Liver (tissue), 3 donors: ENCODE results near the gene BATF3.

ENCODE experiments used
- ATF3 ChIP-seq: IDR thresholded peaks from 2 replicates; pipeline ENCODE4 v1.6.1; 2016; ENCODE audit warnings: antibody characterized with exemption
- CTCF ChIP-seq: fragments of 150-350 bp; IDR thresholded peaks from 2 replicates; pipeline ENCODE4 v1.5.1; 2017; ENCODE audit warnings: improper control_type of control experiment, low read depth, low read length; ENCODE audit not compliant: missing input control
- GABPA ChIP-seq, 2 donors: IDR thresholded peaks in 1 of 2; conservative IDR thresholded peaks in 1 of 2; 2 replicates each; pipeline ENCODE4 v1.6.1; 2016; ENCODE audit warnings: antibody characterized with exemption in 2 of 2, mild to moderate bottlenecking in 1 of 2, moderate library complexity in 1 of 2
- RAD21 ChIP-seq, 2 donors: IDR thresholded peaks; 2 replicates each; pipeline ENCODE4 v1.6.1; 2016; ENCODE audit warnings: antibody characterized with exemption in 2 of 2, mild to moderate bottlenecking in 2 of 2
- REST ChIP-seq: IDR thresholded peaks from 2 replicates; pipeline ENCODE4 v1.6.1; 2016; ENCODE audit warnings: antibody characterized with exemption, mild to moderate bottlenecking
- SP1 ChIP-seq: IDR thresholded peaks from 2 replicates; pipeline ENCODE4 v1.6.1; 2018; ENCODE audit warnings: antibody characterized with exemption, mild to moderate bottlenecking
- TAF1 ChIP-seq: conservative IDR thresholded peaks from 2 replicates; pipeline ENCODE4 v1.6.1; 2016; ENCODE audit warnings: antibody characterized with exemption, mild to moderate bottlenecking
- YY1 ChIP-seq: IDR thresholded peaks from 2 replicates; pipeline ENCODE4 v1.6.1; 2016; ENCODE audit warnings: antibody characterized with exemption, mild to moderate bottlenecking
- donor health status: healthy.
- donor health status: healthy.

GRCh38 chr1:212738330-212738729, 38.7 kb upstream of the BATF3 start:
- no peak for TF ChIP-seq CTCF
- no peak for TF ChIP-seq TAF1
- TF ChIP-seq REST: no peak
- no peak for TF ChIP-seq ATF3
- no peak for TF ChIP-seq SP1
- no peak for TF ChIP-seq RAD21 (IDR thresholded peaks at IDR 0.05)
- no peak for TF ChIP-seq YY1
- no peak for TF ChIP-seq GABPA (IDR thresholded peaks at IDR 0.05 in 1 of 2, conservative IDR thresholded peaks at IDR 0.05 in 1 of 2)
